A549 (cell line): ENCODE data around the gene GFAP. TPM values are rescaled to one million over a fixed set of nuclear protein-coding genes. Genes with fewer than 3 reads are reported as not detected.

Source experiments
- ATAC-seq, 2 experiments: fragments of 200-7000 bp in 1 of 2; fragments of >200 bp in 1 of 2; cut with Nextera tagmentation in 1 of 2; cut with Tn5 transposase in 1 of 2; 3 replicates each; pipeline versions ENCODE4 v1.8.0 to v1.9.1; 2018 to 2020; ENCODE audit warnings: mild to moderate bottlenecking in 1 of 2, moderate library complexity in 1 of 2
- CTCF ChIA-PET: fragments of 300-600 bp; sonication (Branson Sonifier 250); formaldehyde crosslinking; extraction: SDS; loops from one replicate; lab custom pipeline; 2021; ENCODE audit warnings: antibody characterized with exemption, inconsistent platforms; lab: Yijun Ruan, JAX
- POLR2A ChIA-PET: fragments of 350-600 bp; formaldehyde crosslinking; extraction: SDS; loops from one replicate; lab custom pipeline; 2021; ENCODE audit warnings: antibody characterized with exemption, inconsistent platforms; lab: Yijun Ruan, JAX
- DNase-seq, 2 experiments: peaks; one replicate each; pipeline versions ENCODE4 v3.0.0 to v3.0.0-alpha.2; 2011 to 2016; ENCODE audit warnings: low read depth in 1 of 2, low spot score in 1 of 2
- FAIRE-seq: peaks from 2 replicates; lab custom pipeline; 2011; peaks lifted over from hg19 to GRCh38; lab: Jason Lieb, UNC
- H3K27ac ChIP-seq, 2 experiments: fragments of >200 bp; sonication (Bioruptor Twin); formaldehyde crosslinking; 3 replicates each; pipeline ENCODE4 v1.5.1; 2016 to 2017
- H3K4me1 ChIP-seq: fragments of >200 bp; sonication (Bioruptor Twin); formaldehyde crosslinking; 3 replicates; pipeline ENCODE4 v1.6.1; 2016
- H3K4me2 ChIP-seq: fragments of >200 bp; sonication (Bioruptor Twin); formaldehyde crosslinking; 3 replicates; pipeline ENCODE4 v1.6.1; 2016
- H3K4me3 ChIP-seq: fragments of >200 bp; sonication (Bioruptor Twin); formaldehyde crosslinking; 3 replicates; pipeline ENCODE4 v1.5.1; 2016
- H3K9me3 ChIP-seq: fragments of >200 bp; sonication (Bioruptor Twin); formaldehyde crosslinking; 3 replicates; pipeline ENCODE4 v1.6.1; 2016
- EP300 ChIP-seq, 2 experiments: fragments of >200 bp; sonication (Bioruptor Twin); formaldehyde crosslinking; IDR thresholded peaks; 2 replicates in 1 of 2; 3 replicates in 1 of 2; pipeline ENCODE4 v1.6.1; 2016 to 2017
- ESRRA ChIP-seq: fragments of 150-350 bp; IDR thresholded peaks from 2 replicates; pipeline ENCODE4 v1.6.1; 2014; ENCODE audit warnings: mild to moderate bottlenecking, low read length, borderline replicate concordance
- FOXS1 ChIP-seq: fragments of 250-450 bp; sonication (Bioruptor Pico); IDR thresholded peaks from 2 replicates; pipeline ENCODE4 v1.5.0; 2020; ENCODE audit warnings: mild to moderate bottlenecking, moderate library complexity
- HDAC2 ChIP-seq: fragments of 200-600 bp; sonication (generic); IDR thresholded peaks from 2 replicates; pipeline ENCODE4 v1.6.1; 2016
- HMGXB4 ChIP-seq: fragments of 250-450 bp; sonication (Bioruptor Pico); IDR thresholded peaks from 2 replicates; pipeline ENCODE4 v1.5.0; 2021; ENCODE audit warnings: mild to moderate bottlenecking, moderate library complexity, borderline replicate concordance
- HOXB13 ChIP-seq: fragments of 250-450 bp; sonication (Bioruptor Pico); IDR thresholded peaks from 2 replicates; pipeline ENCODE4 v1.5.0; 2020; ENCODE audit warnings: low read depth, mild to moderate bottlenecking, moderate library complexity
- JUNB ChIP-seq: fragments of >200 bp; sonication (Bioruptor Twin); formaldehyde crosslinking; IDR thresholded peaks from 2 replicates; pipeline ENCODE4 v1.6.1; 2016
- KDM1A ChIP-seq: fragments of 200-600 bp; sonication (generic); IDR thresholded peaks from 2 replicates; pipeline ENCODE4 v1.6.1; 2016; ENCODE audit warnings: low read depth, mild to moderate bottlenecking
- NPAS2 ChIP-seq: fragments of 250-450 bp; sonication (Bioruptor Pico); IDR thresholded peaks from 2 replicates; pipeline ENCODE4 v1.8.0; 2022; ENCODE audit warnings: mild to moderate bottlenecking, moderate library complexity, borderline replicate concordance
- POLR2AphosphoS2 ChIP-seq: conservative IDR thresholded peaks from 2 replicates; pipeline ENCODE4 v1.6.1; 2012; ENCODE audit warnings: low read length, improper control_type of control experiment, inconsistent platforms
- SMC3 ChIP-seq: fragments of >200 bp; sonication (Bioruptor Twin); formaldehyde crosslinking; IDR thresholded peaks from 3 replicates; pipeline ENCODE4 v1.6.1; 2018; ENCODE audit warnings: inconsistent platforms
- ZC3H11A ChIP-seq: fragments of 450-650 bp; IDR thresholded peaks from 2 replicates; pipeline ENCODE4 v1.6.1; 2014; ENCODE audit warnings: antibody characterized with exemption, mild to moderate bottlenecking
- ZFP36 ChIP-seq: fragments of 450-650 bp; IDR thresholded peaks from 2 replicates; pipeline ENCODE4 v1.6.1; 2014; ENCODE audit warnings: borderline replicate concordance; ENCODE audit not compliant: partially characterized antibody
- ZNF302 ChIP-seq: fragments of 250-450 bp; sonication (Bioruptor Pico); IDR thresholded peaks from 2 replicates; pipeline ENCODE4 v1.9.0; 2021; ENCODE audit warnings: inconsistent platforms, mild to moderate bottlenecking, moderate library complexity
- WGBS: methylation state at CpG from one replicate; pipeline ENCODE4 v1.1.6; 2017; ENCODE audit errors: missing lambda C conversion rate; 5-methylcytosine and 5-hydroxymethylcytosine counted together
- polyA plus RNA-seq, 4 experiments: library from polyadenylated mRNA; depleted of rRNA in 3 of 4; stranded (reverse); fragments of >200 nt; fragmentation: RNase III in 1 of 4; extraction: RNeasy Plus Mini Kit Qiagen cat#74134 plus additional on column Dnase treatment in 1 of 4; gene quantifications; 2 replicates in 3 of 4; 3 replicates in 1 of 4; pipeline ENCODE4 v1.2.3, GENCODE V29; 2011 to 2017
- TF ChIP-seq, protein P1 (sequence below): IDR thresholded peaks from 2 replicates; pipeline ENCODE4 v1.6.1; 2012
- TF ChIP-seq, protein P2 (sequence below): fragments of >200 bp; sonication (Bioruptor Twin); formaldehyde crosslinking; IDR thresholded peaks from 3 replicates; pipeline ENCODE4 v1.6.1; 2016
- TF ChIP-seq, protein P3 (sequence below): fragments of 150-350 bp; IDR thresholded peaks from 2 replicates; pipeline ENCODE4 v1.6.1; 2014; ENCODE audit warnings: low read depth, mild to moderate bottlenecking, low read length
- TF ChIP-seq, protein P4 (sequence below): fragments of >200 bp; sonication (Bioruptor Twin); formaldehyde crosslinking; IDR thresholded peaks from 2 replicates; pipeline ENCODE4 v1.6.1; 2016
- TF ChIP-seq, protein P5 (sequence below): IDR thresholded peaks from 2 replicates; pipeline ENCODE4 v1.6.1; 2012; ENCODE audit warnings: low read depth, borderline replicate concordance
- TF ChIP-seq, protein P6 (sequence below): fragments of 200-600 bp; sonication (generic); IDR thresholded peaks from 2 replicates; pipeline ENCODE4 v1.6.1; 2016; ENCODE audit warnings: antibody characterized with exemption, mild to moderate bottlenecking, moderate library complexity

The GFAP gene
- polyA plus RNA-seq, 2 of the 4 experiments (the other 2 are of a cell fraction), result 1.5 to 1.8 TPM

- Histone ChIP-seq H3K4me3 (no peak overlapping the region), H3K4me2 (no peak overlapping the region), H3K4me1 (peaks cover 23% of the 10 kb centered on the region), H3K27ac (peak overlapping the region in 1 of 2 experiments; percentile 86; a peak in 5 of 6 replicates), H3K9me3 (no peaks in the 10 kb centered on the region)
- ChIA-PET POLR2A (no interaction called here), CTCF (interaction anchor here (0.7 to 38.3 kb wide), 18 partner anchors 9 to 217 kb away, joined by 3 to 1853 read pairs (median 6); partner anchors contain the start of genes ACBD4, DCAKD, EFTUD2 and KIF18B)
- WGBS, result 95% methylated on average over 2 of the region's 2 CpGs
- FAIRE-seq (no peak), DNase-seq (no peak), ATAC-seq (no peak)
- TF ChIP-seq, protein P1, sequence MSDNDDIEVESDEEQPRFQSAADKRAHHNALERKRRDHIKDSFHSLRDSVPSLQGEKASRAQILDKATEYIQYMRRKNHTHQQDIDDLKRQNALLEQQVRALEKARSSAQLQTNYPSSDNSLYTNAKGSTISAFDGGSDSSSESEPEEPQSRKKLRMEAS, result no peak
- TF ChIP-seq KDM1A, result no peak
- TF ChIP-seq, protein P2, sequence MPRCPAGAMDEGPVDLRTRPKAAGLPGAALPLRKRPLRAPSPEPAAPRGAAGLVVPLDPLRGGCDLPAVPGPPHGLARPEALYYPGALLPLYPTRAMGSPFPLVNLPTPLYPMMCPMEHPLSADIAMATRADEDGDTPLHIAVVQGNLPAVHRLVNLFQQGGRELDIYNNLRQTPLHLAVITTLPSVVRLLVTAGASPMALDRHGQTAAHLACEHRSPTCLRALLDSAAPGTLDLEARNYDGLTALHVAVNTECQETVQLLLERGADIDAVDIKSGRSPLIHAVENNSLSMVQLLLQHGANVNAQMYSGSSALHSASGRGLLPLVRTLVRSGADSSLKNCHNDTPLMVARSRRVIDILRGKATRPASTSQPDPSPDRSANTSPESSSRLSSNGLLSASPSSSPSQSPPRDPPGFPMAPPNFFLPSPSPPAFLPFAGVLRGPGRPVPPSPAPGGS, result no peak
- no peak for TF ChIP-seq POLR2AphosphoS2
- TF ChIP-seq ZFP36, result no peak
- TF ChIP-seq, protein P3, sequence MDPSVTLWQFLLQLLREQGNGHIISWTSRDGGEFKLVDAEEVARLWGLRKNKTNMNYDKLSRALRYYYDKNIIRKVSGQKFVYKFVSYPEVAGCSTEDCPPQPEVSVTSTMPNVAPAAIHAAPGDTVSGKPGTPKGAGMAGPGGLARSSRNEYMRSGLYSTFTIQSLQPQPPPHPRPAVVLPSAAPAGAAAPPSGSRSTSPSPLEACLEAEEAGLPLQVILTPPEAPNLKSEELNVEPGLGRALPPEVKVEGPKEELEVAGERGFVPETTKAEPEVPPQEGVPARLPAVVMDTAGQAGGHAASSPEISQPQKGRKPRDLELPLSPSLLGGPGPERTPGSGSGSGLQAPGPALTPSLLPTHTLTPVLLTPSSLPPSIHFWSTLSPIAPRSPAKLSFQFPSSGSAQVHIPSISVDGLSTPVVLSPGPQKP, result no peak
- TF ChIP-seq HDAC2, result no peak
- no peak for TF ChIP-seq SMC3
- TF ChIP-seq ZC3H11A, result no peak
- no peak for TF ChIP-seq HMGXB4 (CRISPR knock-in tag)
- TF ChIP-seq HOXB13, result no peak
- TF ChIP-seq JUNB, result no peak
- TF ChIP-seq, protein P4, sequence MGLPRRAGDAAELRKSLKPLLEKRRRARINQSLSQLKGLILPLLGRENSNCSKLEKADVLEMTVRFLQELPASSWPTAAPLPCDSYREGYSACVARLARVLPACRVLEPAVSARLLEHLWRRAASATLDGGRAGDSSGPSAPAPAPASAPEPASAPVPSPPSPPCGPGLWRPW, result no peak
- no peak for TF ChIP-seq FOXS1 (CRISPR knock-in tag)
- TF ChIP-seq NPAS2 (CRISPR knock-in tag), result no peak
- TF ChIP-seq EP300 (IDR thresholded peaks at IDR 0.05), result no peak
- TF ChIP-seq, protein P5, sequence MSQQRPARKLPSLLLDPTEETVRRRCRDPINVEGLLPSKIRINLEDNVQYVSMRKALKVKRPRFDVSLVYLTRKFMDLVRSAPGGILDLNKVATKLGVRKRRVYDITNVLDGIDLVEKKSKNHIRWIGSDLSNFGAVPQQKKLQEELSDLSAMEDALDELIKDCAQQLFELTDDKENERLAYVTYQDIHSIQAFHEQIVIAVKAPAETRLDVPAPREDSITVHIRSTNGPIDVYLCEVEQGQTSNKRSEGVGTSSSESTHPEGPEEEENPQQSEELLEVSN, result no peak
- TF ChIP-seq, protein P6, sequence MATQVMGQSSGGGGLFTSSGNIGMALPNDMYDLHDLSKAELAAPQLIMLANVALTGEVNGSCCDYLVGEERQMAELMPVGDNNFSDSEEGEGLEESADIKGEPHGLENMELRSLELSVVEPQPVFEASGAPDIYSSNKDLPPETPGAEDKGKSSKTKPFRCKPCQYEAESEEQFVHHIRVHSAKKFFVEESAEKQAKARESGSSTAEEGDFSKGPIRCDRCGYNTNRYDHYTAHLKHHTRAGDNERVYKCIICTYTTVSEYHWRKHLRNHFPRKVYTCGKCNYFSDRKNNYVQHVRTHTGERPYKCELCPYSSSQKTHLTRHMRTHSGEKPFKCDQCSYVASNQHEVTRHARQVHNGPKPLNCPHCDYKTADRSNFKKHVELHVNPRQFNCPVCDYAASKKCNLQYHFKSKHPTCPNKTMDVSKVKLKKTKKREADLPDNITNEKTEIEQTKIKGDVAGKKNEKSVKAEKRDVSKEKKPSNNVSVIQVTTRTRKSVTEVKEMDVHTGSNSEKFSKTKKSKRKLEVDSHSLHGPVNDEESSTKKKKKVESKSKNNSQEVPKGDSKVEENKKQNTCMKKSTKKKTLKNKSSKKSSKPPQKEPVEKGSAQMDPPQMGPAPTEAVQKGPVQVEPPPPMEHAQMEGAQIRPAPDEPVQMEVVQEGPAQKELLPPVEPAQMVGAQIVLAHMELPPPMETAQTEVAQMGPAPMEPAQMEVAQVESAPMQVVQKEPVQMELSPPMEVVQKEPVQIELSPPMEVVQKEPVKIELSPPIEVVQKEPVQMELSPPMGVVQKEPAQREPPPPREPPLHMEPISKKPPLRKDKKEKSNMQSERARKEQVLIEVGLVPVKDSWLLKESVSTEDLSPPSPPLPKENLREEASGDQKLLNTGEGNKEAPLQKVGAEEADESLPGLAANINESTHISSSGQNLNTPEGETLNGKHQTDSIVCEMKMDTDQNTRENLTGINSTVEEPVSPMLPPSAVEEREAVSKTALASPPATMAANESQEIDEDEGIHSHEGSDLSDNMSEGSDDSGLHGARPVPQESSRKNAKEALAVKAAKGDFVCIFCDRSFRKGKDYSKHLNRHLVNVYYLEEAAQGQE, result no peak
- TF ChIP-seq ZNF302, result no peak
- TF ChIP-seq ESRRA, result no peak
Measured at GRCh38 chr17:44918006-44918405, 2.7 kb upstream of the GFAP start.
